ENCODE measurements around the gene RASSF1.

Gene RASSF1

GRCh38 chr3:50365080-50365841 is 24.6 kb upstream of the RASSF1 start:
- no peak for DNase-seq

GRCh38 chr3:50364573-50365079 is 24.0 kb upstream of the RASSF1 start:
- DNase-seq: no peak

- no peak for DNase-seq
These were observed 19.1 kb upstream of the RASSF1 start for GRCh38 chr3:50359760-50360110.

- DNase-seq: peak; percentile 48
These were observed 18.5 kb upstream of the RASSF1 start, which contains the start of gene TMEM115 for GRCh38 chr3:50358911-50359759. Gene TMEM115, minus strand, starts transcription at chr3:50359521. Its CDS starts 458 bp downstream, at chr3:50359063.

- no peak for DNase-seq
These were observed 17.8 kb upstream of the RASSF1 start for GRCh38 chr3:50358355-50358910.

GRCh38 chr3:50357481-50357880 is 16.8 kb upstream of the RASSF1 start:
- DNase-seq: no peak

- no peak for DNase-seq
These were observed 15.9 kb upstream of the RASSF1 start for GRCh38 chr3:50356553-50356952.

- no peak for DNase-seq
These were observed 15.4 kb upstream of the RASSF1 start for GRCh38 chr3:50355829-50356552.

- DNase-seq: no peak
These were observed 14.2 kb upstream of the RASSF1 start for GRCh38 chr3:50354850-50355249.

GRCh38 chr3:50354186-50354764 is 13.6 kb upstream of the RASSF1 start:
- no peak for DNase-seq

- DNase-seq: no peak
These were observed 12.8 kb upstream of the RASSF1 start for GRCh38 chr3:50353245-50354004.

- no peak for DNase-seq
These were observed 12.1 kb upstream of the RASSF1 start for GRCh38 chr3:50352781-50353180.

- DNase-seq: no peak
These were observed 10.7 kb upstream of the RASSF1 start for GRCh38 chr3:50351323-50351697.

GRCh38 chr3:50350527-50351322 is 10.1 kb upstream of the RASSF1 start, which contains the start of the genes CYB561D2 and NPRL2:
Gene CYB561D2, plus strand, starts transcription at chr3:50350862. Its CDS starts 572 bp downstream, at chr3:50351434.
Gene NPRL2, minus strand, starts transcription at chr3:50350775. Its CDS starts 123 bp downstream, at chr3:50350652.
- peak; percentile 27 for DNase-seq

GRCh38 chr3:50350213-50350526 is 9.5 kb upstream of the RASSF1 start:
- no peak for DNase-seq

- DNase-seq: no peak
These were observed 6.7 kb upstream of the RASSF1 start for GRCh38 chr3:50347187-50347813.

GRCh38 chr3:50345586-50346234 is 5.1 kb upstream of the RASSF1 start, which contains the start of gene ZMYND10:
Gene ZMYND10, minus strand, starts transcription at chr3:50345732. Its CDS starts 153 bp downstream, at chr3:50345579.
- no peak for DNase-seq

- no peak for DNase-seq
These were observed 4.4 kb upstream of the RASSF1 start for GRCh38 chr3:50345008-50345407.

- DNase-seq: no peak
These were observed 2.4 kb upstream of the RASSF1 start for GRCh38 chr3:50342813-50343633.

Measured in NCI-H1436 treated with DMSO at 0.1 percent for 48 hours (cell line).